ENCODE data around the gene GPR162.

Gene GPR162

GRCh38 chr12:6821591-6822425, at the start of gene GPR162:
TSS of gene GPR162 (plus strand) at chr12:6821821. CDS start at chr12:6823899, 2,078 bp downstream.
- no peak for DNase-seq (ENCODE audit: low spot score)

GRCh38 chr12:6772331-6772695, 49.3 kb upstream of the GPR162 start, which contains the start of gene LAG3:
TSS of gene LAG3 (plus strand) at chr12:6772520. CDS start at chr12:6772853, 333 bp downstream.
- no peak for DNase-seq (ENCODE audit: low spot score)

- no peak for DNase-seq (ENCODE audit: low spot score)
These were observed 48.7 kb upstream of the GPR162 start for GRCh38 chr12:6772726-6773589.

GRCh38 chr12:6773590-6774351, 47.9 kb upstream of the GPR162 start:
- no peak for DNase-seq (ENCODE audit: low spot score)

GRCh38 chr12:6774499-6775062, 47.0 kb upstream of the GPR162 start:
- DNase-seq (ENCODE audit: low spot score), result no peak

GRCh38 chr12:6775185-6776174, 46.1 kb upstream of the GPR162 start:
- no peak for DNase-seq (ENCODE audit: low spot score)

- DNase-seq (ENCODE audit: low spot score), result no peak
These were observed 44.2 kb upstream of the GPR162 start for GRCh38 chr12:6777386-6777785.

GRCh38 chr12:6778217-6778573, 43.4 kb upstream of the GPR162 start:
- no peak for DNase-seq (ENCODE audit: low spot score)

- DNase-seq (ENCODE audit: low spot score), result peak; percentile 90
These were observed 42.8 kb upstream of the GPR162 start for GRCh38 chr12:6778574-6779550.

- no peak for DNase-seq (ENCODE audit: low spot score)
These were observed 41.8 kb upstream of the GPR162 start for GRCh38 chr12:6779708-6780432.

GRCh38 chr12:6780573-6780972, 41.0 kb upstream of the GPR162 start:
- no peak for DNase-seq (ENCODE audit: low spot score)

- no peak for DNase-seq (ENCODE audit: low spot score)
These were observed 39.5 kb upstream of the GPR162 start for GRCh38 chr12:6782119-6782518.

GRCh38 chr12:6782850-6783566, 38.6 kb upstream of the GPR162 start:
- no peak for DNase-seq (ENCODE audit: low spot score)

GRCh38 chr12:6783828-6784227, 37.8 kb upstream of the GPR162 start:
- DNase-seq (ENCODE audit: low spot score), result no peak

- DNase-seq (ENCODE audit: low spot score), result no peak
These were observed 37.3 kb upstream of the GPR162 start for GRCh38 chr12:6784296-6784695.

GRCh38 chr12:6784761-6785160, 36.9 kb upstream of the GPR162 start:
- DNase-seq (ENCODE audit: low spot score), result no peak

GRCh38 chr12:6786416-6787094, 35.1 kb upstream of the GPR162 start:
- no peak for DNase-seq (ENCODE audit: low spot score)

GRCh38 chr12:6787309-6787708, 34.3 kb upstream of the GPR162 start:
- no peak for DNase-seq (ENCODE audit: low spot score)

Measured in hematopoietic multipotent progenitor cell treated with erythropoietin and hydrocortisone succinate and interleukin-3 and kit ligand, for 17 days (in vitro differentiated cells).